ENCODE data around the gene PAX6.

DNA sequence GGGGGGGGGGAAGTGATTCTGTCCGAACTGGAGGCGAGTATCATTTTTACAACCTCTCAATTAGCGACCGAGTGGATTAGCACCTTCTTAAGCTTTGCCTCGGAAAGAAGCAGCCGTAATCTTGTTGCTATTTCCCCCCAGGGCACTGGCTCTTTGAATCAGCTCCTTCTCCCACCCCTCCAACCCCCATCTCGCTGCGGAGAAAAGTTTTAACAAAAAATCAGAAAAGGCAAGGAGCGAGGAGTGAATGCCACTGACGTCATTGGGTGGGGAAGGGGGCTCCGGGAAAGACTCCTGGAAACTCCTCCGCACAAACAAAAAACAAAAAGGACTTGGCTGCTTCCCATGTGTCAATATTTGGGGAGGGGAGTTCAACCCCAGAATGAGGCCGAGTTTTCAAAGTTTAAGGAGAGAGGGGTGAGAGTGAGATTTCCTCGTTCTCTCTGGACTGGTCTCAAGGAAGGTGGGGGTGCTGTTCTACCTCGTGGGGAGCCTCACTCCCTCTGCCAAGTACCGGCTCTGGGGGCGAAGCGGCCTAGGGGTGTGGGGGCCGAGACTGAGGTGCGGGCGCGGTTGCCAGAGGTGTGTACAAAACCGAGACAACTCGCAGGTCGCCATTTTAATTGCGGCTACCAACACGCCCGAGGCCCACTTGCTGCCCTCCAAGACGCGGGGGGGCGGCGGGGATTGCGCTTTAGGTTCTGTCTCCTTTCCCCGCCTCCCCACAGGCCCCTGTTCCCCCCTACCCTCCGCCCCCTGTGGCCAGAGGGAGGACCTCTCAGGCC lies 2.5 kb upstream of the PAX6 start:
- no peak for TF ChIP-seq CEBPB (IDR thresholded peaks at IDR 0.05; ENCODE audit: low read depth, low read length)
- TF ChIP-seq RFX5 (IDR thresholded peaks at IDR 0.05; ENCODE audit: low read depth, low read length): no peak
- TF ChIP-seq CTCF (conservative IDR thresholded peaks at IDR 0.05; ENCODE audit: low read depth, low read length): no peak
- no peak for TF ChIP-seq POLR2A (IDR thresholded peaks at IDR 0.05; ENCODE audit: low read depth, low read length)

All from IMR-90 (cell line).